Measurements from ENCODE around the gene IL1RL2. TPM values are rescaled to one million over a fixed set of nuclear protein-coding genes. Genes with fewer than 3 reads are reported as not detected.

IL1RL2 gene
- total and polyA plus RNA-seq, 2 donors (not counting 1 experiment from before 2014, with no cell fraction given): 0.28 to 2.6 TPM

DNA sequence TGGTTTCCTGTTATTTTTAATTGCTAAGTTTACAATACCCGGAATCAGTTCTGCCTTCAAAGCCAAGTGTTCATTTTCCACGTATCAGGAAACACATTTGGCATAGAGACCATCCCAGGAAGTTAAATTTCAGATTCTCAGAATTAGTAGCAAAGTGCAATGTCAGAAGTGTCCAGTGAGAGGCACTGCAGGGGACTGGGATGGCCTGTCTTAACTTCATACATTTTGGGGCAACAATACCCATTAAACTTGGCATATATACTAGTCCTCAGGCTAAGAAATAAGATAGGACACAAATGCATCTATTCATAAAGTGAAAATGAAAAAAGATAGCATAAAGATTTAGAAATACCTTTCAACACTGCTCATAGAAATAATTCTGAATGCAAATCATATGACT lies 1.5 kb upstream of the IL1RL2 start:
- DNase-seq (ENCODE audit: low read depth in 2 of 2): peak in 1 of 2 donors; percentile 54

GRCh38 chr2:102187496-102188150 lies 800 bp downstream of the IL1RL2 start:
- peak overlapping the region; percentile 98 for H2AFZ ChIP-seq (ENCODE audit: low read length)
- H3K4me3 ChIP-seq (replicated peaks in 1 of 4; ENCODE audit: control extremely low read depth in 1 of 4, insufficient read depth in 1 of 4, low read depth in 3 of 4, low read length in 4 of 4): peak overlapping the region; percentile 44 to 54 (median 48)
- H4K20me1 ChIP-seq (ENCODE audit: control insufficient read depth, extremely low read depth, insufficient read depth, low read length): no peaks in the 10 kb centered on the region
- DNase-seq (ENCODE audit: low read depth in 2 of 2): peak; percentile 49 to 59
- H3K36me3 ChIP-seq (ENCODE audit: control insufficient read depth, insufficient read depth, low read length): no peaks in the 10 kb centered on the region
- no peaks in the 10 kb centered on the region for H3K4me1 ChIP-seq (ENCODE audit: control insufficient read depth, extremely low read depth, insufficient read depth, low read length)
- peak overlapping the region; percentile 69 for H3K9ac ChIP-seq (ENCODE audit: insufficient read depth, low read length)
- H3K4me2 ChIP-seq (ENCODE audit: extremely low read depth, insufficient read depth, low read length): peak overlapping the region; percentile 86
- no peaks in the 10 kb centered on the region for H3K79me2 ChIP-seq (ENCODE audit: control insufficient read depth, insufficient read depth, low read length)
- no peak for TF ChIP-seq EZH2 (IDR thresholded peaks at IDR 0.05; ENCODE audit: low read length, missing control alignments)
- TF ChIP-seq, protein P1, sequence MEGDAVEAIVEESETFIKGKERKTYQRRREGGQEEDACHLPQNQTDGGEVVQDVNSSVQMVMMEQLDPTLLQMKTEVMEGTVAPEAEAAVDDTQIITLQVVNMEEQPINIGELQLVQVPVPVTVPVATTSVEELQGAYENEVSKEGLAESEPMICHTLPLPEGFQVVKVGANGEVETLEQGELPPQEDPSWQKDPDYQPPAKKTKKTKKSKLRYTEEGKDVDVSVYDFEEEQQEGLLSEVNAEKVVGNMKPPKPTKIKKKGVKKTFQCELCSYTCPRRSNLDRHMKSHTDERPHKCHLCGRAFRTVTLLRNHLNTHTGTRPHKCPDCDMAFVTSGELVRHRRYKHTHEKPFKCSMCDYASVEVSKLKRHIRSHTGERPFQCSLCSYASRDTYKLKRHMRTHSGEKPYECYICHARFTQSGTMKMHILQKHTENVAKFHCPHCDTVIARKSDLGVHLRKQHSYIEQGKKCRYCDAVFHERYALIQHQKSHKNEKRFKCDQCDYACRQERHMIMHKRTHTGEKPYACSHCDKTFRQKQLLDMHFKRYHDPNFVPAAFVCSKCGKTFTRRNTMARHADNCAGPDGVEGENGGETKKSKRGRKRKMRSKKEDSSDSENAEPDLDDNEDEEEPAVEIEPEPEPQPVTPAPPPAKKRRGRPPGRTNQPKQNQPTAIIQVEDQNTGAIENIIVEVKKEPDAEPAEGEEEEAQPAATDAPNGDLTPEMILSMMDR (conservative IDR thresholded peaks at IDR 0.05 in 1 of 2, IDR thresholded peaks at IDR 0.05 in 1 of 2; ENCODE audit: low read depth in 1 of 2, low read length in 2 of 2): peak; percentile 47 to 53
- no peaks in the 10 kb centered on the region for H3K9me3 ChIP-seq (ENCODE audit: control insufficient read depth, insufficient read depth, low read depth, low read length)
- no peaks in the 10 kb centered on the region for H3K27me3 ChIP-seq (ENCODE audit: control insufficient read depth, insufficient read depth, low read length)
- peak overlapping the region; percentile 64 for H3K27ac ChIP-seq (ENCODE audit: insufficient read depth, low read length)

More for the DNA sequence above, 1.5 kb upstream of the IL1RL2 start:
- H4K20me1 ChIP-seq (ENCODE audit: control insufficient read depth, extremely low read depth, insufficient read depth, low read length): no peaks in the 10 kb centered on the region
- H3K79me2 ChIP-seq (ENCODE audit: control insufficient read depth, insufficient read depth, low read length): no peaks in the 10 kb centered on the region
- H3K4me2 ChIP-seq (ENCODE audit: extremely low read depth, insufficient read depth, low read length): no peak overlapping the region
- no peaks in the 10 kb centered on the region for H3K36me3 ChIP-seq (ENCODE audit: control insufficient read depth, insufficient read depth, low read length)
- H3K9me3 ChIP-seq (ENCODE audit: control insufficient read depth, insufficient read depth, low read depth, low read length): no peaks in the 10 kb centered on the region
- H3K27ac ChIP-seq (ENCODE audit: insufficient read depth, low read length): no peak overlapping the region
- no peaks in the 10 kb centered on the region for H3K27me3 ChIP-seq (ENCODE audit: control insufficient read depth, insufficient read depth, low read length)
- H2AFZ ChIP-seq (ENCODE audit: low read length): no peak overlapping the region
- H3K4me3 ChIP-seq (replicated peaks in 1 of 4; ENCODE audit: control extremely low read depth in 1 of 4, insufficient read depth in 1 of 4, low read depth in 3 of 4, low read length in 4 of 4): no peak overlapping the region
- no peaks in the 10 kb centered on the region for H3K4me1 ChIP-seq (ENCODE audit: control insufficient read depth, extremely low read depth, insufficient read depth, low read length)
- no peak overlapping the region for H3K9ac ChIP-seq (ENCODE audit: insufficient read depth, low read length)
- no peak for TF ChIP-seq EZH2 (IDR thresholded peaks at IDR 0.05; ENCODE audit: low read length, missing control alignments)
- TF ChIP-seq, protein P1 (conservative IDR thresholded peaks at IDR 0.05 in 1 of 2, IDR thresholded peaks at IDR 0.05 in 1 of 2; ENCODE audit: low read depth in 1 of 2, low read length in 2 of 2): peak; percentile 62 to 80

- Histone ChIP-seq H3K36me3 (ENCODE audit: control insufficient read depth, insufficient read depth, low read length) (no peaks in the 10 kb centered on the region), H3K27ac (ENCODE audit: insufficient read depth, low read length) (no peak overlapping the region), H3K4me2 (ENCODE audit: extremely low read depth, insufficient read depth, low read length) (no peak overlapping the region), H3K9me3 (ENCODE audit: control insufficient read depth, insufficient read depth, low read depth, low read length) (no peaks in the 10 kb centered on the region), H3K79me2 (ENCODE audit: control insufficient read depth, insufficient read depth, low read length) (no peaks in the 10 kb centered on the region), H2AFZ (ENCODE audit: low read length) (no peak overlapping the region), H3K4me3 (replicated peaks in 1 of 4; ENCODE audit: control extremely low read depth in 1 of 4, insufficient read depth in 1 of 4, low read depth in 3 of 4, low read length in 4 of 4) (no peak overlapping the region), H3K9ac (ENCODE audit: insufficient read depth, low read length) (no peak overlapping the region), H3K27me3 (ENCODE audit: control insufficient read depth, insufficient read depth, low read length) (no peaks in the 10 kb centered on the region), H4K20me1 (ENCODE audit: control insufficient read depth, extremely low read depth, insufficient read depth, low read length) (no peaks in the 10 kb centered on the region), H3K4me1 (ENCODE audit: control insufficient read depth, extremely low read depth, insufficient read depth, low read length) (no peaks in the 10 kb centered on the region)
- TF ChIP-seq, protein P1 (conservative IDR thresholded peaks at IDR 0.05 in 1 of 2, IDR thresholded peaks at IDR 0.05 in 1 of 2; ENCODE audit: low read depth in 1 of 2, low read length in 2 of 2): no peak
- TF ChIP-seq EZH2 (IDR thresholded peaks at IDR 0.05; ENCODE audit: low read length, missing control alignments): no peak
- DNase-seq (ENCODE audit: low read depth in 2 of 2): no peak
Observed at GRCh38 chr2:102190430-102191107, 3.7 kb downstream of the IL1RL2 start.

Data from fibroblast of lung (primary cell).